Neural cell (in vitro differentiated cells): Measurements from ENCODE around the gene CLOCK. TPM values are rescaled to one million over a fixed set of nuclear protein-coding genes. Genes with fewer than 3 reads are reported as not detected.

Experiments
- H2AFZ ChIP-seq: fragments of 200-600, 300-800 bp; sonication (generic), shearing (Covaris generic); 2 replicates; pipeline ENCODE4 v1.6.0; 2014; ENCODE audit warnings: low read depth, mild to moderate bottlenecking, antibody characterized with exemption, low read length, moderate library complexity
- H3F3A ChIP-seq: fragments of 200-600 bp; shearing (Covaris generic); 2 replicates; pipeline ENCODE4 v1.6.1; 2016; ENCODE audit warnings: mild to moderate bottlenecking, moderate library complexity, mixed read lengths, antibody characterized with exemption, low read length; ENCODE audit not compliant: insufficient read depth, poor library complexity, severe bottlenecking
- H3K27ac ChIP-seq: fragments of 200-600, 300-800 bp; sonication (generic), shearing (Covaris generic); 2 replicates; pipeline ENCODE4 v1.5.1; 2014; ENCODE audit warnings: mild to moderate bottlenecking, low read length, moderate library complexity
- H3K27me3 ChIP-seq: fragments of 300-800, 200-600 bp; sonication (generic), shearing (Covaris generic); 2 replicates; pipeline ENCODE4 v1.6.0; 2014; ENCODE audit warnings: mild to moderate bottlenecking, low read depth, low read length, moderate library complexity; ENCODE audit not compliant: insufficient read depth
- H3K36me3 ChIP-seq: fragments of 300-800, 200-600 bp; sonication (generic), shearing (Covaris generic); 2 replicates; pipeline ENCODE4 v1.5.1; 2014; ENCODE audit warnings: mild to moderate bottlenecking, antibody characterized with exemption, low read length, moderate library complexity; ENCODE audit not compliant: insufficient read depth
- H3K4me2 ChIP-seq: fragments of 300-800, 200-600 bp; sonication (generic), shearing (Covaris generic); 2 replicates; pipeline ENCODE4 v1.6.0; 2014; ENCODE audit warnings: mild to moderate bottlenecking, low read length
- H3K4me3 ChIP-seq: fragments of 300-800, 200-600 bp; sonication (generic), shearing (Covaris generic); 2 replicates; pipeline ENCODE4 v1.5.1; 2014; ENCODE audit warnings: mild to moderate bottlenecking, low read length, moderate library complexity
- H3K79me2 ChIP-seq: fragments of 200-600 bp; shearing (Covaris generic); replicated peaks from 2 replicates; pipeline ENCODE4 v1.6.0; 2014; ENCODE audit warnings: mild to moderate bottlenecking, low read length, moderate library complexity; ENCODE audit not compliant: insufficient read depth
- H3K9ac ChIP-seq: fragments of 300-800, 200-600 bp; sonication (generic), shearing (Covaris generic); 2 replicates; pipeline ENCODE4 v1.6.1; 2016; ENCODE audit warnings: mild to moderate bottlenecking, low read length, mixed read lengths
- H3K9me2 ChIP-seq: fragments of 200-600 bp; shearing (Covaris generic); 2 replicates; pipeline ENCODE4 v1.6.1; 2016; ENCODE audit warnings: mild to moderate bottlenecking, low read length, mixed read lengths; ENCODE audit not compliant: insufficient read depth
- H3K9me3 ChIP-seq: fragments of 200-600, 300-800 bp; sonication (generic), shearing (Covaris generic); 2 replicates; pipeline ENCODE4 v1.6.1; 2016; ENCODE audit warnings: mild to moderate bottlenecking, mixed run types, low read length, moderate library complexity, mixed read lengths
- H4K20me1 ChIP-seq: fragments of 200-600 bp; shearing (Covaris generic); 2 replicates; pipeline ENCODE4 v1.6.1; 2016; ENCODE audit warnings: mild to moderate bottlenecking, mixed run types; ENCODE audit not compliant: insufficient read depth
- EP300 ChIP-seq: fragments of 450-650 bp; conservative IDR thresholded peaks from 2 replicates; pipeline ENCODE4 v1.6.1; 2014; ENCODE audit warnings: antibody characterized with exemption, mild to moderate bottlenecking, moderate library complexity; ENCODE audit not compliant: poor library complexity, severe bottlenecking
- EZH2 ChIP-seq: fragments of 200-600, 300-800 bp; shearing (Covaris generic), sonication (generic); IDR thresholded peaks from 2 replicates; pipeline ENCODE4 v1.6.1; 2014; ENCODE audit warnings: antibody characterized with exemption, low read length, borderline replicate concordance, mild to moderate bottlenecking; ENCODE audit not compliant: insufficient read depth, poor library complexity, severe bottlenecking
- MXI1 ChIP-seq: fragments of 450-650 bp; conservative IDR thresholded peaks from 2 replicates; pipeline ENCODE4 v1.6.1; 2014; ENCODE audit warnings: antibody characterized with exemption, mild to moderate bottlenecking; ENCODE audit not compliant: poor library complexity, severe bottlenecking
- POLR2AphosphoS5 ChIP-seq: IDR thresholded peaks from 2 replicates; pipeline ENCODE4 v1.6.1; 2012
- RAD21 ChIP-seq: fragments of 450-650 bp; conservative IDR thresholded peaks from 2 replicates; pipeline ENCODE4 v1.6.1; 2014; ENCODE audit warnings: antibody characterized with exemption, mild to moderate bottlenecking, moderate library complexity
- SMC3 ChIP-seq: fragments of 450-650 bp; conservative IDR thresholded peaks from 2 replicates; pipeline ENCODE4 v1.6.1; 2014; ENCODE audit warnings: antibody characterized with exemption, mild to moderate bottlenecking, moderate library complexity; ENCODE audit not compliant: poor library complexity
- TAF1 ChIP-seq: IDR thresholded peaks from 2 replicates; pipeline ENCODE4 v1.6.1; 2012; ENCODE audit warnings: low read depth
- polyA plus RNA-seq: library from polyadenylated mRNA; depleted of rRNA; stranded (reverse); fragments of >200 nt; gene quantifications from 2 replicates; pipeline ENCODE4 v1.2.3, GENCODE V29; 2014
- TF ChIP-seq, protein P1 (sequence below): fragments of 450-650 bp; IDR thresholded peaks from 2 replicates; pipeline ENCODE4 v1.5.1; 2014; ENCODE audit warnings: antibody characterized with exemption, mild to moderate bottlenecking, moderate library complexity; ENCODE audit not compliant: poor library complexity, severe bottlenecking
- TF ChIP-seq, protein P2 (sequence below): IDR thresholded peaks from 2 replicates; pipeline ENCODE4 v1.6.1; 2012; ENCODE audit warnings: borderline replicate concordance

CLOCK gene
- polyA plus RNA-seq, 1 donor from 2014 or later = 8.7 TPM

DNA sequence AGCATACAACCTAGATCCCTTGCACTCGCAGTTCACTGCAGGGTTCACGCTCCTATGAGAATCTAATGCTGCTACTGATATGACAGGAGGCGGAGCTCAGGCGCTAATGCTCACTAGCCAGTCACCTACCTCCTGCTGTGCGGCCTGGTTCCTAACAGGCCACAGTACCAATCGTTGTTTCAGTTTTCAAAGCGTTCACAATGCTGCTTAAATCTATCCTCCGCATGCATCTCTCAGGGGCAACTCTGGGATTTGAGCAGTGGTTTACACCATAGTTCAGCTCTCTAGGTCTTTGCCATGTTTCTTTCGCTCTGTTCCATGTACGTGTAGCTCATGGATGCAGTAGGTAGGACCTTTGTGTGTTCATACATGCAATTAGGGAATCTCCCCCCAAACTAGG is 47.2 kb downstream of the CLOCK start:
- Histone ChIP-seq H2AFZ (no peak overlapping the region), H3K27ac (no peak overlapping the region), H4K20me1 (no peaks in the 10 kb centered on the region), H3K36me3 (no peaks in the 10 kb centered on the region), H3F3A (no peaks in the 10 kb centered on the region), H3K79me2 (peaks cover 3% of the 10 kb centered on the region), H3K4me3 (no peak overlapping the region), H3K27me3 (no peaks in the 10 kb centered on the region), H3K9me2 (no peaks in the 10 kb centered on the region), H3K4me2 (no peak overlapping the region), H3K9me3 (no peaks in the 10 kb centered on the region), H3K9ac (no peak overlapping the region)
- TF ChIP-seq EP300 = no peak

DNA sequence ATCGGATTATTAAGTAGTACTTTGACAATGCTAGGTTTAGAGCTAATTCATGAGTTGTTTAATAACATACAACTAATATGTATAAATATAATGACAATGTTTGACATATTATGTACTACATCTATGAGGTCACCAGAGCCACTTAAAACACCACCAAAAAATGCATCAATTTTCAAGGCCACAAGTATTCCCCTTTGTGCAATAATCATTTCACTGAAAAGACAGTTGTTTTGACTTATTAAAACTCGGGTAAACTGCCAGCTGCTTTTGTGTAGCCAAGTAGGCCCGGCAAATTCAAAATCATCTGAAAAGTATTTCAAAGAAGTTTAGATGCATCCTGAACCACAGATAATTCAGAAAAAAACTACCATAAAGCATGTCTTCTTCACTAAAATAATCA is 48.7 kb downstream of the CLOCK start:
- Histone ChIP-seq H3K79me2 (peaks cover 3% of the 10 kb centered on the region), H3K27ac (no peak overlapping the region), H3K9ac (no peak overlapping the region), H3K27me3 (no peaks in the 10 kb centered on the region), H3K4me3 (no peak overlapping the region), H3F3A (no peaks in the 10 kb centered on the region), H3K9me3 (no peaks in the 10 kb centered on the region), H3K36me3 (no peaks in the 10 kb centered on the region), H3K4me2 (no peak overlapping the region), H3K9me2 (no peaks in the 10 kb centered on the region), H2AFZ (no peak overlapping the region), H4K20me1 (no peaks in the 10 kb centered on the region)
- TF ChIP-seq MXI1 (no peak), POLR2AphosphoS5 (no peak), RAD21 (no peak), EZH2 (no peak), SMC3 (no peak)
- TF ChIP-seq, protein P1, sequence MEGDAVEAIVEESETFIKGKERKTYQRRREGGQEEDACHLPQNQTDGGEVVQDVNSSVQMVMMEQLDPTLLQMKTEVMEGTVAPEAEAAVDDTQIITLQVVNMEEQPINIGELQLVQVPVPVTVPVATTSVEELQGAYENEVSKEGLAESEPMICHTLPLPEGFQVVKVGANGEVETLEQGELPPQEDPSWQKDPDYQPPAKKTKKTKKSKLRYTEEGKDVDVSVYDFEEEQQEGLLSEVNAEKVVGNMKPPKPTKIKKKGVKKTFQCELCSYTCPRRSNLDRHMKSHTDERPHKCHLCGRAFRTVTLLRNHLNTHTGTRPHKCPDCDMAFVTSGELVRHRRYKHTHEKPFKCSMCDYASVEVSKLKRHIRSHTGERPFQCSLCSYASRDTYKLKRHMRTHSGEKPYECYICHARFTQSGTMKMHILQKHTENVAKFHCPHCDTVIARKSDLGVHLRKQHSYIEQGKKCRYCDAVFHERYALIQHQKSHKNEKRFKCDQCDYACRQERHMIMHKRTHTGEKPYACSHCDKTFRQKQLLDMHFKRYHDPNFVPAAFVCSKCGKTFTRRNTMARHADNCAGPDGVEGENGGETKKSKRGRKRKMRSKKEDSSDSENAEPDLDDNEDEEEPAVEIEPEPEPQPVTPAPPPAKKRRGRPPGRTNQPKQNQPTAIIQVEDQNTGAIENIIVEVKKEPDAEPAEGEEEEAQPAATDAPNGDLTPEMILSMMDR = no peak
- TF ChIP-seq, protein P2, sequence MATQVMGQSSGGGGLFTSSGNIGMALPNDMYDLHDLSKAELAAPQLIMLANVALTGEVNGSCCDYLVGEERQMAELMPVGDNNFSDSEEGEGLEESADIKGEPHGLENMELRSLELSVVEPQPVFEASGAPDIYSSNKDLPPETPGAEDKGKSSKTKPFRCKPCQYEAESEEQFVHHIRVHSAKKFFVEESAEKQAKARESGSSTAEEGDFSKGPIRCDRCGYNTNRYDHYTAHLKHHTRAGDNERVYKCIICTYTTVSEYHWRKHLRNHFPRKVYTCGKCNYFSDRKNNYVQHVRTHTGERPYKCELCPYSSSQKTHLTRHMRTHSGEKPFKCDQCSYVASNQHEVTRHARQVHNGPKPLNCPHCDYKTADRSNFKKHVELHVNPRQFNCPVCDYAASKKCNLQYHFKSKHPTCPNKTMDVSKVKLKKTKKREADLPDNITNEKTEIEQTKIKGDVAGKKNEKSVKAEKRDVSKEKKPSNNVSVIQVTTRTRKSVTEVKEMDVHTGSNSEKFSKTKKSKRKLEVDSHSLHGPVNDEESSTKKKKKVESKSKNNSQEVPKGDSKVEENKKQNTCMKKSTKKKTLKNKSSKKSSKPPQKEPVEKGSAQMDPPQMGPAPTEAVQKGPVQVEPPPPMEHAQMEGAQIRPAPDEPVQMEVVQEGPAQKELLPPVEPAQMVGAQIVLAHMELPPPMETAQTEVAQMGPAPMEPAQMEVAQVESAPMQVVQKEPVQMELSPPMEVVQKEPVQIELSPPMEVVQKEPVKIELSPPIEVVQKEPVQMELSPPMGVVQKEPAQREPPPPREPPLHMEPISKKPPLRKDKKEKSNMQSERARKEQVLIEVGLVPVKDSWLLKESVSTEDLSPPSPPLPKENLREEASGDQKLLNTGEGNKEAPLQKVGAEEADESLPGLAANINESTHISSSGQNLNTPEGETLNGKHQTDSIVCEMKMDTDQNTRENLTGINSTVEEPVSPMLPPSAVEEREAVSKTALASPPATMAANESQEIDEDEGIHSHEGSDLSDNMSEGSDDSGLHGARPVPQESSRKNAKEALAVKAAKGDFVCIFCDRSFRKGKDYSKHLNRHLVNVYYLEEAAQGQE = no peak

DNA sequence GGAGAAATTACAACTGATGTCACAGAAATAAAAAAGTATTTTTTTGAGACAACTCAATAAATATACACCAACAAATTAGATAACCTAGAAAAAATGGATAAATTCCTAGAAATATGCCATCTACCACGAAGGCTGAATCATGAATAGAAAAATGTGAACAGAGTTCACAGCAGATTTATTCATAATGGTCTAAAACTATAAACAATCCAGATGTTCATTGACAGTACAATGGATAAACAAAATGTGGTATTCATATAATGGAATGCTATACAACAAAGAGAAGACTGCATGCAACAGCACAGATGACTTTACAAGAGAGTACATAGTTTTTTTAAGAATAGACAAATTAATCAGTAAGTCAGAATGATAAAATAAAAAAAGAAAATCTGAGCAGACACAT is 55.2 kb downstream of the CLOCK start:
- Histone ChIP-seq H3K9me3 (no peaks in the 10 kb centered on the region), H2AFZ (no peak overlapping the region), H3K79me2 (peaks cover 6% of the 10 kb centered on the region)

More for the DNA sequence above, 55.2 kb downstream of the CLOCK start:
- Histone ChIP-seq H3K9ac (no peak overlapping the region), H3F3A (no peaks in the 10 kb centered on the region), H3K27me3 (no peaks in the 10 kb centered on the region), H3K4me3 (no peak overlapping the region), H4K20me1 (no peaks in the 10 kb centered on the region), H3K4me2 (no peak overlapping the region), H3K36me3 (peaks cover 5% of the 10 kb centered on the region), H3K9me2 (no peaks in the 10 kb centered on the region), H3K27ac (no peak overlapping the region)
- no peak for TF ChIP-seq TAF1
- TF ChIP-seq SMC3 = no peak
- TF ChIP-seq EP300 = no peak
- no peak for TF ChIP-seq EZH2
- TF ChIP-seq, protein P2 = no peak
- TF ChIP-seq, protein P1 = no peak
- TF ChIP-seq MXI1 = no peak
- no peak for TF ChIP-seq POLR2AphosphoS5
- no peak for TF ChIP-seq RAD21
